ENCODE measurements around the gene CLMP. TPM values are rescaled to one million over a fixed set of nuclear protein-coding genes. Genes with fewer than 3 reads are reported as not detected.

The CLMP gene
- polyA plus RNA-seq, 1 donor (not counting 4 experiments of a cell fraction or from before 2014, with no cell fraction given): 2.7 TPM

DNA sequence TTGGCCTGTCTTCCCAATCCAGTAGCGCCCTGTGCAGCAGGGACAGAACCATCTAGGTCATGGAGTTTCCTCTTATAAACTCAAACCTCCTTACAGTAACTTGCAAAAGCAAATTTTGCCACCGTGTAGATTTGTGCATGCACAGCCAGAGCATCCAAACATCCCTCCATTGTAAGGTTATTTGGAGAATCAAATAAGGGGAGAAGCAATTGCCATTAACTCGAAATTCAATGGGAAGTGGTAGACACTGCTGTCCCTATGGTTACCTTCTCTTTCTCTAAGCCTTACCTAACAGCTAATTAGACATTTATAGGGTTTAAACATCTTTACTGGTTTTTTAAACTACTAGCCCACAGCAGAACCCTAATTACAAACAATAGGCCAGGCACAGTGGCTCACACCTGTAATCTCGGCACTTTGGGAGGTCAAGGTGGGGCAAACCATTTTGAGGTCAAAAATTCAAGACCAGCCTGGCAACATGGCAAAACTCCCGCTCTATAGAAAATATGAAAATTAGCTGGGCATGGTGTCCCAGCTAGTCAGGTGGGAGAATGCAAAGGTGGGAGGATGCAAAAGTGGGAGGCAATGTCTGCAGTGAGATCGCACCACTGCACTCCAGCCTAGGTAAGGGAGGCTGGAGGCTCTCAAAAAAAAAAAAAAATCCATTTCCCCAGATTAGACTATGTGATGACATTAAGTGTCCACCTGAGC lies 139.7 kb downstream of the CLMP start:
- H2AFZ ChIP-seq (ENCODE audit: control insufficient read depth, low read length): no peak overlapping the region
- H3K4me1 ChIP-seq (ENCODE audit: control insufficient read depth, extremely low read depth, insufficient read depth, low read length): peaks cover 17% of the 10 kb centered on the region
- dilution Hi-C loops (cut with MboI; ENCODE audit: extremely low pct_ligation_motif_present, low sequenced_read_pairs): no loop called here
- no peak overlapping the region for H3K9ac ChIP-seq (ENCODE audit: control insufficient read depth, extremely low read depth, insufficient read depth, low read length)
- no peak overlapping the region for H3K4me2 ChIP-seq (ENCODE audit: control insufficient read depth, extremely low read depth, insufficient read depth, low read depth, low read length)
- TF ChIP-seq, protein P1, sequence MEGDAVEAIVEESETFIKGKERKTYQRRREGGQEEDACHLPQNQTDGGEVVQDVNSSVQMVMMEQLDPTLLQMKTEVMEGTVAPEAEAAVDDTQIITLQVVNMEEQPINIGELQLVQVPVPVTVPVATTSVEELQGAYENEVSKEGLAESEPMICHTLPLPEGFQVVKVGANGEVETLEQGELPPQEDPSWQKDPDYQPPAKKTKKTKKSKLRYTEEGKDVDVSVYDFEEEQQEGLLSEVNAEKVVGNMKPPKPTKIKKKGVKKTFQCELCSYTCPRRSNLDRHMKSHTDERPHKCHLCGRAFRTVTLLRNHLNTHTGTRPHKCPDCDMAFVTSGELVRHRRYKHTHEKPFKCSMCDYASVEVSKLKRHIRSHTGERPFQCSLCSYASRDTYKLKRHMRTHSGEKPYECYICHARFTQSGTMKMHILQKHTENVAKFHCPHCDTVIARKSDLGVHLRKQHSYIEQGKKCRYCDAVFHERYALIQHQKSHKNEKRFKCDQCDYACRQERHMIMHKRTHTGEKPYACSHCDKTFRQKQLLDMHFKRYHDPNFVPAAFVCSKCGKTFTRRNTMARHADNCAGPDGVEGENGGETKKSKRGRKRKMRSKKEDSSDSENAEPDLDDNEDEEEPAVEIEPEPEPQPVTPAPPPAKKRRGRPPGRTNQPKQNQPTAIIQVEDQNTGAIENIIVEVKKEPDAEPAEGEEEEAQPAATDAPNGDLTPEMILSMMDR (optimal IDR thresholded peaks at IDR 0.05 in 1 of 3, IDR thresholded peaks at IDR 0.05 in 1 of 3, conservative IDR thresholded peaks at IDR 0.05 in 1 of 3; ENCODE audit: extremely low read depth in 1 of 3, insufficient read depth in 2 of 3, low read length in 3 of 3): no peak
- no peak for TF ChIP-seq EZH2 (IDR thresholded peaks at IDR 0.05; ENCODE audit: low read length)
- peaks cover 43% of the 10 kb centered on the region for H4K20me1 ChIP-seq (ENCODE audit: control insufficient read depth, extremely low read depth, insufficient read depth, low read length)
- peaks cover 36 to 38% of the 10 kb centered on the region in 2 experiments for H3K36me3 ChIP-seq (ENCODE audit: control insufficient read depth in 2 of 2, extremely low read depth in 1 of 2, insufficient read depth in 2 of 2, low read length in 2 of 2)
- H3K9me1 ChIP-seq (ENCODE audit: control insufficient read depth, extremely low read depth, insufficient read depth, low read length): no peaks in the 10 kb centered on the region
- no peak overlapping the region for H3K27ac ChIP-seq (ENCODE audit: control insufficient read depth, insufficient read depth, low read length)
- DNase-seq (ENCODE audit: low read depth, low spot score) (no peak), FAIRE-seq (no peak)
- no peaks in the 10 kb centered on the region for H3K9me3 ChIP-seq (ENCODE audit: control insufficient read depth, low read depth, low read length)
- no peak overlapping the region for H3K4me3 ChIP-seq (ENCODE audit: control insufficient read depth in 2 of 3, extremely low read depth in 1 of 3, insufficient read depth in 2 of 3, low read depth in 1 of 3, low read length in 3 of 3)
- H3K79me2 ChIP-seq (ENCODE audit: control insufficient read depth, insufficient read depth, low read length): peaks cover 20% of the 10 kb centered on the region
- no peaks in the 10 kb centered on the region for H3K27me3 ChIP-seq (ENCODE audit: control insufficient read depth, extremely low read depth, insufficient read depth, low read length)

DNA sequence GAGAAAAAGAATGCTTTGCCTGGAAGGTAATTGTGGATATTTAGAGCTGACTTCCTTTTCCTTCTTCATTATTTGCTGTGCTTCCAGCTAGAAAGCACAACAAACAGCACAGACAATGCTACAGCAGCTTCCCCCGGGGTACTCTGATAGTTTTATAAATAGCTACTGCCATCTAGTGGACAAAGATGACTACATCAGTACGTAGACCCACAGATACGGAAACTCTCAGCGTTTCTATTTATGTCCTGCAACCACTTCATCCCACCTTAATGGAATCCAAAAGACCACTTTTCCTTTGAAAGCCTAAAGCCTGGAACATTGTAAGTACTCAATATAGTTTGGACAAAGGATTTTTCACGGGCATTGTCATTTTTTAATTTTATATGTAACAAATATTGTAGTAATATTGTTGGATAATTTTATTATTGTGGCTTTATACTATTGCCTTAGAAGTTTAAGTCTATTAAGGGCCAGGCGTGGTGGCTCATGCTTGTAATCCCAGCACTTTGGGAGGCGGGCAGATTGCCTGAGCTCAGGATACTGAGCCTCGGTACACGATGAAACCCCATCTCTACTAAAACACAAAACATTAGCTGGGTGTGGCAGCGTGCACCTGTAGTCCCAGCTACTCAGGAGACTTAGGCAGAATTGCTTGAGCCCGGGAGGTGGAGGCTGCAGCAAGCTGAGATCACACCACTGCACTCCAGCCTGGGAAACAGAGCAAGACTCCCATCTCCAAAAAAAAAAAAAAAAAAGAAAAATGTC lies 140.6 kb downstream of the CLMP start:
- FAIRE-seq: no peak

More for the DNA sequence above, 140.6 kb downstream of the CLMP start:
- Histone ChIP-seq H3K9me1 (ENCODE audit: control insufficient read depth, extremely low read depth, insufficient read depth, low read length) (no peaks in the 10 kb centered on the region), H3K4me1 (ENCODE audit: control insufficient read depth, extremely low read depth, insufficient read depth, low read length) (peaks cover 11% of the 10 kb centered on the region), H4K20me1 (ENCODE audit: control insufficient read depth, extremely low read depth, insufficient read depth, low read length) (peaks cover 34% of the 10 kb centered on the region), H3K9me3 (ENCODE audit: control insufficient read depth, low read depth, low read length) (no peaks in the 10 kb centered on the region), H2AFZ (ENCODE audit: control insufficient read depth, low read length) (no peak overlapping the region), H3K79me2 (ENCODE audit: control insufficient read depth, insufficient read depth, low read length) (peaks cover 12% of the 10 kb centered on the region), H3K27ac (ENCODE audit: control insufficient read depth, insufficient read depth, low read length) (no peak overlapping the region), H3K9ac (ENCODE audit: control insufficient read depth, extremely low read depth, insufficient read depth, low read length) (no peak overlapping the region), H3K36me3 (ENCODE audit: control insufficient read depth in 2 of 2, extremely low read depth in 1 of 2, insufficient read depth in 2 of 2, low read length in 2 of 2) (peaks cover 29 to 32% of the 10 kb centered on the region in 2 experiments), H3K27me3 (ENCODE audit: control insufficient read depth, extremely low read depth, insufficient read depth, low read length) (no peaks in the 10 kb centered on the region), H3K4me2 (ENCODE audit: control insufficient read depth, extremely low read depth, insufficient read depth, low read depth, low read length) (no peak overlapping the region), H3K4me3 (ENCODE audit: control insufficient read depth in 2 of 3, extremely low read depth in 1 of 3, insufficient read depth in 2 of 3, low read depth in 1 of 3, low read length in 3 of 3) (no peak overlapping the region)
- no peak for DNase-seq (ENCODE audit: low read depth, low spot score)
- dilution Hi-C loops (cut with MboI; ENCODE audit: extremely low pct_ligation_motif_present, low sequenced_read_pairs): no loop called here
- no peak for TF ChIP-seq EZH2 (IDR thresholded peaks at IDR 0.05; ENCODE audit: low read length)
- TF ChIP-seq, protein P1 (optimal IDR thresholded peaks at IDR 0.05 in 1 of 3, IDR thresholded peaks at IDR 0.05 in 1 of 3, conservative IDR thresholded peaks at IDR 0.05 in 1 of 3; ENCODE audit: extremely low read depth in 1 of 3, insufficient read depth in 2 of 3, low read length in 3 of 3): peak; percentile 43 to 62 (median 51)

Measured in keratinocyte (primary cell).